ENCODE results near the gene MXD1. TPM values are rescaled to one million over a fixed set of nuclear protein-coding genes. Genes with fewer than 3 reads are reported as not detected.
A peak's percentile ranks its signal among the peaks of the same experiment; 100 is the strongest.

MXD1 gene
- total RNA-seq, 1 donor, result 13.1 TPM

DNA sequence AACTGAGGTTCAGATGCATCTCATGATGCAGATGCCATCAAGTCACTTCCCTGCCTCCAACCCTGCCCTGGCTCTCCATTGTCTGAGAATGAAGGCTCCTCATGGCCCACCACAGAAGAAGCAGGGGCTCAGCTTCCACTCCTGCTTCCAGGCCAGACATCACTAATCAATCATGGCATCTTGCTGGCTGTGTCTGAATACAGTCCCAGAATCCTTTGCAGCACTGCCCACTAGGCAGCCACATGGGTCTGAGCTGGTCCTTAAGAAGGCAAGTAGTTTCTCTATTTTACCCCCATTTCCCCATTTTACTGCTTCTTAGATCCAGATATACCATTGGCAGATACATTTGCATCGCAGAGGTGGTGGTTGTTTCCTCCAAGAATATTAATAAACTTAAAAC is 39.2 kb downstream of the MXD1 start:
- H3K4me3 ChIP-seq (ENCODE audit: low read depth, low read length), result no peak overlapping the region
- TF ChIP-seq, protein P1, sequence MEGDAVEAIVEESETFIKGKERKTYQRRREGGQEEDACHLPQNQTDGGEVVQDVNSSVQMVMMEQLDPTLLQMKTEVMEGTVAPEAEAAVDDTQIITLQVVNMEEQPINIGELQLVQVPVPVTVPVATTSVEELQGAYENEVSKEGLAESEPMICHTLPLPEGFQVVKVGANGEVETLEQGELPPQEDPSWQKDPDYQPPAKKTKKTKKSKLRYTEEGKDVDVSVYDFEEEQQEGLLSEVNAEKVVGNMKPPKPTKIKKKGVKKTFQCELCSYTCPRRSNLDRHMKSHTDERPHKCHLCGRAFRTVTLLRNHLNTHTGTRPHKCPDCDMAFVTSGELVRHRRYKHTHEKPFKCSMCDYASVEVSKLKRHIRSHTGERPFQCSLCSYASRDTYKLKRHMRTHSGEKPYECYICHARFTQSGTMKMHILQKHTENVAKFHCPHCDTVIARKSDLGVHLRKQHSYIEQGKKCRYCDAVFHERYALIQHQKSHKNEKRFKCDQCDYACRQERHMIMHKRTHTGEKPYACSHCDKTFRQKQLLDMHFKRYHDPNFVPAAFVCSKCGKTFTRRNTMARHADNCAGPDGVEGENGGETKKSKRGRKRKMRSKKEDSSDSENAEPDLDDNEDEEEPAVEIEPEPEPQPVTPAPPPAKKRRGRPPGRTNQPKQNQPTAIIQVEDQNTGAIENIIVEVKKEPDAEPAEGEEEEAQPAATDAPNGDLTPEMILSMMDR (IDR thresholded peaks at IDR 0.05; ENCODE audit: insufficient read depth, low read length), result no peak
- DNase-seq (ENCODE audit: low read depth), result no peak

DNA sequence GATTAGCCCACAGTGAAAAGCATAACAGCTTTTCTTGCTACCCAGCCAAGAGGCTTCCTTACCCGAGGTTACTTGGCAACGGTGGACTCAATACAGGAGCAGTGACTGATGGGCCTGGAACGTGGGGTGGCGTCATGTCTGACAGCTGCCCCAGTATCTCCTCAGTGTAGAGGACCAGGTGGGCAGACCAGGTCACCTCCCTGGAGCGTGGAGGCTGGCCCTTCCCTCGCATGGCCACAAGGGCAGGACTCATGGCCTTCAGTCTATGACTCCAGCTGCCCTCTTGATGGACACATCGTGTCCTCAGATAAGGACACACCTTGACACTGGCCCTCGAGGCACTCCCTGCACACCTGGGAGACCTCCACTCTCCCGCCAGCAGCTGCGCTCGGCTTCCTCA is 40.1 kb downstream of the MXD1 start:
- no peak for DNase-seq (ENCODE audit: low read depth)
- no peak overlapping the region for H3K4me3 ChIP-seq (ENCODE audit: low read depth, low read length)
- TF ChIP-seq, protein P1 (IDR thresholded peaks at IDR 0.05; ENCODE audit: insufficient read depth, low read length), result peak; percentile 3

GRCh38 chr2:69956475-69956979 is 41.6 kb downstream of the MXD1 start:
- no peak for DNase-seq (ENCODE audit: low read depth)
- TF ChIP-seq, protein P1 (IDR thresholded peaks at IDR 0.05; ENCODE audit: insufficient read depth, low read length), result no peak
- no peak overlapping the region for H3K4me3 ChIP-seq (ENCODE audit: low read depth, low read length)

GRCh38 chr2:69957965-69958364 is 43.1 kb downstream of the MXD1 start:
- TF ChIP-seq, protein P1 (IDR thresholded peaks at IDR 0.05; ENCODE audit: insufficient read depth, low read length), result no peak
- no peak for DNase-seq (ENCODE audit: low read depth)
- H3K4me3 ChIP-seq (ENCODE audit: low read depth, low read length), result no peak overlapping the region

DNA sequence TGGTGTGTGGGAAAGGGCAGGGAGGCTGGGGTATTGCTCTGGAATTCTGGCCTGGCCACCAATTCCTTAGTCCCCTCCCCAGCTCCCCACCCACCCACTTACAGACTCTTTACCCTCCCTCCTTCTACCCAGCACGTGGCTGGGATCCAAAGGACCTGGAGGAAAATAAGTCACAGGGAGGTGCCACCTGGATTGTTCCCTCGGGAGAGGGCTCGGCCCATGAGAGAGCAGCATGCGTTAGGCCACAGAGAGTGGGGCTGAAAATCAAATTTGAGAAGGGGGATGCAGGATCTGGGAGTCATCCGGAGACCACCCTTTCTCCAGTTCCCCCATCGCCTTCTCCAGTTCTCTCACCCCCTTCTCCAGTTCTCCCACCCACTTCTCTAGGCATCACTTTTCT is 43.6 kb downstream of the MXD1 start:
- TF ChIP-seq, protein P1 (IDR thresholded peaks at IDR 0.05; ENCODE audit: insufficient read depth, low read length), result no peak
- DNase-seq (ENCODE audit: low read depth), result no peak
- no peak overlapping the region for H3K4me3 ChIP-seq (ENCODE audit: low read depth, low read length)

- TF ChIP-seq, protein P1 (IDR thresholded peaks at IDR 0.05; ENCODE audit: insufficient read depth, low read length), result no peak
- DNase-seq (ENCODE audit: low read depth), result no peak
- H3K4me3 ChIP-seq (ENCODE audit: low read depth, low read length), result no peak overlapping the region
Measured at GRCh38 chr2:69959425-69959824, 44.5 kb downstream of the MXD1 start.

- H3K4me3 ChIP-seq (ENCODE audit: low read depth, low read length), result no peak overlapping the region
- no peak for DNase-seq (ENCODE audit: low read depth)
- TF ChIP-seq, protein P1 (IDR thresholded peaks at IDR 0.05; ENCODE audit: insufficient read depth, low read length), result no peak
Measured at GRCh38 chr2:69960821-69961220, 45.9 kb downstream of the MXD1 start.
